GM20000 (cell line): ENCODE data around the gene STOX2.

ENCODE experiments used
- DNase-seq: peaks from one replicate; pipeline ENCODE4 v3.0.0; 2012; ENCODE audit warnings: low spot score
- TF ChIP-seq, protein P1 (sequence below): IDR thresholded peaks from 2 replicates; pipeline ENCODE4 v1.5.1; 2012; ENCODE audit warnings: mild to moderate bottlenecking, control low read depth; ENCODE audit errors: extremely low read depth, missing control alignments

The STOX2 gene

DNA sequence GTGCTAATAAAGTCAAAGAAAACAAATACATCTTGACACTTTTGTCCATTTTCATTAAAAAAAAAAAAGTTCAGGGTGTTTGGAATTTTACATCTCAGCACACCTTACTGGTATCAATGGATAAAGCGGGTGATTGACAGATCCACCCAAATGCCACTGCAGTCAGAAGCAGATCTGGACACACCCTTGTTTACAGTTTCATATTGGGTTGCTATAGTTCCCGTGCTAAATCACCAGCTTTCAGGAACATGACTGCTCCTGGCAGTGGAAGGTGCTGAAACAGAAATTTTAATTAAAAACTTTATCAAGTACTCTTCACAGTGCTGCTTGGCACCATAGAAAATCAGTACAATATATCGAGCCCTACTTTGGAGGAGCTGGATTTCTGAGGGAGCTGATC is 116.3 kb downstream of the STOX2 start:
- TF ChIP-seq, protein P1, sequence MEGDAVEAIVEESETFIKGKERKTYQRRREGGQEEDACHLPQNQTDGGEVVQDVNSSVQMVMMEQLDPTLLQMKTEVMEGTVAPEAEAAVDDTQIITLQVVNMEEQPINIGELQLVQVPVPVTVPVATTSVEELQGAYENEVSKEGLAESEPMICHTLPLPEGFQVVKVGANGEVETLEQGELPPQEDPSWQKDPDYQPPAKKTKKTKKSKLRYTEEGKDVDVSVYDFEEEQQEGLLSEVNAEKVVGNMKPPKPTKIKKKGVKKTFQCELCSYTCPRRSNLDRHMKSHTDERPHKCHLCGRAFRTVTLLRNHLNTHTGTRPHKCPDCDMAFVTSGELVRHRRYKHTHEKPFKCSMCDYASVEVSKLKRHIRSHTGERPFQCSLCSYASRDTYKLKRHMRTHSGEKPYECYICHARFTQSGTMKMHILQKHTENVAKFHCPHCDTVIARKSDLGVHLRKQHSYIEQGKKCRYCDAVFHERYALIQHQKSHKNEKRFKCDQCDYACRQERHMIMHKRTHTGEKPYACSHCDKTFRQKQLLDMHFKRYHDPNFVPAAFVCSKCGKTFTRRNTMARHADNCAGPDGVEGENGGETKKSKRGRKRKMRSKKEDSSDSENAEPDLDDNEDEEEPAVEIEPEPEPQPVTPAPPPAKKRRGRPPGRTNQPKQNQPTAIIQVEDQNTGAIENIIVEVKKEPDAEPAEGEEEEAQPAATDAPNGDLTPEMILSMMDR: no peak
- DNase-seq: no peak

DNA sequence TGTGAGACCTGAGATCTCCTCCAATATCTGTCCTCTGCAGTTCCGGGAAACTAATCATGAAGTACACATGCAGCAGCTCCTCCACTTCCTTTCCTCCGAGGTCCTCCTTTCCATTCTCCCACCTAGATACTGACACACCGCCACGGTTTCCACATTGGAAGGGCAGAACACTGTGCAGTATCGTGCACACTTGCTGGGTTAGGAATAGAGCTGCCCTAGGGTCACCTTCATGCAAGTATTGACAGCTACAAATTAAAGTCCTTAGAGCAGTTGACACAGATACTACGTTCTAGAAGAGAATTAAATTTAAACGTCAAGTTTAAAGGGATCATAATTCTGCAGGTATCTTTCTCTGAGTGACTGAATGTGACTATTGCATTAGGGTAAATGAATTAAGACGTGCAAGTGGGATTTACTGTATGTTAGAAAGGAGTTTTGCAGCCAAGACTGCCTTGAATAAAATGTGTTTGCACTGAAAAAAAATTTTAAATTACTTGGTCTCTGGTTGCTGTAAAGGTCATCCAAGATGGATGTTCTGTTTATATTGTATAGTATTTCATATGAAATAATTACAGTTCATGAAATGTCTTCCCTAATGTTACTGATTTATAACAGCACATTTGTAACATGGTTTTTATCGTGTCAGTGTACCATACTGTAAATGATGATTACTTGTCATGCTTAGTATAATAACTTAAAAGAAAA is 117.7 kb downstream of the STOX2 start:
- no peak for DNase-seq
- TF ChIP-seq, protein P1: no peak

DNA sequence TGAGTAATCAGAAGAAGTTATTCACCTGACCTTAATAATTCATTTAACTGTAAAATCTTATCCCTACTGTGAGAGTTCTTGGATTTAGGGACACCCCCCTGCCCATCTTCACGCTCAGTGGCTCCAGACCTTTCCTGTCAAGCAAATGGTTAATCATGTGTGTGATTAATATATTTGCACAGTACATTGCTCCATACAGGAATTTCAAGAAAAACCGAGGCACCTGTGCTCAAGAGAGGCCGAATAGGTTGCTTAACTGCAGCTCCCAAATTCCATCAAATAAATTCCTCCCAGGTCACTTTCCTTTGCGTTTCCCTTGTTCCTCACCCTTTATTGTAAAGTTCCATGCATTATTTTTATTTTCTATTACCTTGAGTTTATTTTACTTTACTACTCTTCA is 119.5 kb downstream of the STOX2 start:
- TF ChIP-seq, protein P1: no peak
- no peak for DNase-seq

DNA sequence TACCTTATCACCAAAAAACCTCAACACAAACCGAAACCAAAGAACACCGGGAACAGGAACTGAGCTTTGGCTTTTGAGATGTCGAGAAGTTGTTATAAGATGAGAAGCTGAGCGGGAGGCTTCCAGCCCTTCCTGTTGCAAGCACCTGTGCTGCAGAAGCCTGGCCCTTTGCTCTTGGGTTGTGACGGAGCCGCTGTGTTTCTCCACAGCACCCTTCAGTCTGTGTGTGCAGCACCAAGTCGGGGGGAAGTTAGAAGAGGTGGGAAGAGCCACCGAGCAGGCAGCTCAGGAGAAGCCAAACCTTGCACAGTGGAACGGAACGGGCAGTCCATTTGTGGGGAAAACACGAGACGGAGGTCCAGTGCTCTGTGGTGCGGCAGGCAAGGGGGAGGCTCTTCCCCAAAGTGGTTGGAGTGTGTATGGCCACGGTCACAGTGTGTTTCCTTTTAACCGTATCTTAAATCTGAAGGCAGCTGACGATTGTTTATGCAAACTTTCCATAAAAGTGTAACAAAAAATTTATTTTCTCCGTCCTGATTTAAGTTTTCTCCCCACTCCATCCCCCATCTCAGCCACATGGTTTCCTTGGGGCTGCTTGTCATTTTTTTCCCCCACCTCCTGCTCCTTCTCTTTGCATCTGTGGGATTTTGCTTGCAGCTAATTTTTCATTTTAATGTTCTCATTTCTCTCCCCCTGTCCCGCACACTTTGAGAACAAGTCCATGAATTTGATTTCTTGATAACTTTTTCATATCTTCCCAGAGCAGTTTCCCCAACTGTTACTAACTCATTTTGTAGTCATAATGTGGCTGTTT is 123.7 kb downstream of the STOX2 start:
- TF ChIP-seq, protein P1: no peak
- no peak for DNase-seq

DNA sequence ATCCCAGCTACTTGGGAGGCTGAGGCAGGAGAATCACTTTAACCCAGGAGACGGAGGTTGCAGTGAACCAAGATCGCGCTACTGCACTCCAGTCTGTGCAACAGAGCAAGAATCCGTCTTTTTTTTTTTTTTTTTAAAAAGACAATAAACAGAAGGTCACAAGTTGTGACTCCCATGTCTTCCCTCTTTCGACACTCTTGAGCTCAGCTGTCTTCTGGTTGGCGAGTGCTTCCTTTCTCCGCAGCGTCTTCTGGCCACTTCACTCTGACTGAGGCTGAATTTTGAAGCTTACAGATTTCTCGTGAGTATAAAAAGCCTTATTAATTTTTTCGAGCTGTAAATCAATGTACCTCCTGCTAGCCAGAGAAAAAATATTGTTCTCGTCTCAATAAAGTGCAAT is 124.9 kb downstream of the STOX2 start:
- TF ChIP-seq, protein P1: no peak
- DNase-seq: no peak

DNA sequence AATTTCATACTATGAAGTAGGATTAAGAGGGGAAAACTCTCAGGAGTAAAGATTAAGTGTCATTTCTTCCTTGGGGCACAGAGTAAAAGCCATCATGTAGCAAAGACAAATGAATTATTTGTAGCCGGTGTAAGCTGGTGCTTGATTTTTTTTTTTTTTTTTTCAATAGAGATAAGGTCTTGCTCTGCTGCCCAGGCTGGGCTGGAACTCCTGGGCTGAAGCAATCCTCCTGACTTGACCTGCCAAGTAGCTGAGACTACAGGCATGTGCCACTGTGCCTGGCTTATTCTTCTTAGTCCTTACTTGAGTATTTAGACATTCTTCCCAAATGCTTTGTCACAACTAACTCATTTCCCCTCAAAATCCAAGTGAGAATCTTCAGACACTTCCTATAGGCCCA is 125.7 kb downstream of the STOX2 start:
- no peak for DNase-seq
- TF ChIP-seq, protein P1: no peak

DNA sequence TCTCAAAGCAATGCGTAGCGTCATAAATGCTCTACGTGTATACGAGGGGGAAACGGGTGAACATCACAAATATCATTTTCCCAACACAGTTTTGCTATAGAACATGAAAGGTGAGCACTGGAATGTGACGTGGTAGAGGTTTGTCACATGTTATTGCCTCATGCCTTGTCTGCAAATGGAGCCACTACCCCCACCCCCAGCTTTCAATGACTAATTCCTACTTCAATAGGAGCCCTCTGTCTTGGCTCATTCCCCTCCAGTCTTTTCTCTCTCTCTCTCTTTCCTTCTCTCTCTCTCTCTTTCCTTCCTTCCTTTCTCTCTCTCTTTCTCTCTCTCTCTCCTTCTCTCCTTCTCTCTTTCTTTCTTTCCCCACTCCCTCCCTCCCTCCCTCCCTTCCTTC is 127.0 kb downstream of the STOX2 start:
- TF ChIP-seq, protein P1: no peak

More for the DNA sequence above, 127.0 kb downstream of the STOX2 start:
- DNase-seq: no peak
